HEK293 (cell line): ENCODE data around the gene UCK2.

ENCODE experiments used
- CTCF ChIP-seq: fragments of 450-650 bp; formaldehyde crosslinking; IDR thresholded peaks from 2 replicates; pipeline ENCODE4 v1.5.1; 2016; ENCODE audit warnings: missing biosample characterization, missing genetic modification characterization
- SP7 ChIP-seq: fragments of 450-650 bp; formaldehyde crosslinking; IDR thresholded peaks from 2 replicates; pipeline ENCODE4 v1.5.1; 2016; ENCODE audit warnings: missing biosample characterization, missing genetic modification characterization
- TCF7L2 ChIP-seq: IDR thresholded peaks from 2 replicates; pipeline ENCODE4 v1.6.1; 2011; ENCODE audit warnings: low read depth, mild to moderate bottlenecking, inconsistent platforms, low read length, moderate library complexity, borderline replicate concordance
- ZBTB7A ChIP-seq: fragments of 450-650 bp; formaldehyde crosslinking; IDR thresholded peaks from 2 replicates; pipeline ENCODE4 v1.5.1; 2016; ENCODE audit warnings: low read depth, missing biosample characterization, missing genetic modification characterization
- ZFP69B ChIP-seq: fragments of 450-650 bp; formaldehyde crosslinking; IDR thresholded peaks from 2 replicates; pipeline ENCODE4 v1.5.1; 2016; ENCODE audit warnings: missing biosample characterization, missing genetic modification characterization
- ZNF140 ChIP-seq: fragments of 450-650 bp; formaldehyde crosslinking; IDR thresholded peaks from 2 replicates; pipeline ENCODE4 v1.5.1; 2016; ENCODE audit warnings: missing biosample characterization, missing genetic modification characterization
- ZNF223 ChIP-seq: fragments of 450-650 bp; formaldehyde crosslinking; IDR thresholded peaks from 2 replicates; pipeline ENCODE4 v1.5.1; 2016; ENCODE audit warnings: missing biosample characterization, missing genetic modification characterization
- ZNF274 ChIP-seq, 2 experiments: fragments of 200-500 bp in 1 of 2; fragments of 450-650 bp in 1 of 2; sonication (Bioruptor generic) in 1 of 2; formaldehyde crosslinking in 1 of 2; IDR thresholded peaks; 2 replicates each; pipeline versions ENCODE4 v1.5.1 to v1.6.1; 2014 to 2016; ENCODE audit warnings: borderline replicate concordance in 1 of 2, inconsistent platforms in 1 of 2, low read length in 1 of 2, missing biosample characterization in 1 of 2, missing genetic modification characterization in 1 of 2
- ZNF362 ChIP-seq: fragments of 450-650 bp; formaldehyde crosslinking; IDR thresholded peaks from 2 replicates; pipeline ENCODE4 v1.5.1; 2016; ENCODE audit warnings: missing biosample characterization, missing genetic modification characterization
- ZNF518A ChIP-seq: fragments of 450-650 bp; formaldehyde crosslinking; conservative IDR thresholded peaks from 2 replicates; pipeline ENCODE4 v1.5.1; 2016; ENCODE audit warnings: low read depth, missing biosample characterization, missing genetic modification characterization
- ZNF747 ChIP-seq: fragments of 450-650 bp; formaldehyde crosslinking; IDR thresholded peaks from 2 replicates; pipeline ENCODE4 v1.5.1; 2016; ENCODE audit warnings: missing biosample characterization, missing genetic modification characterization
- ZNF837 ChIP-seq: fragments of 450-650 bp; formaldehyde crosslinking; IDR thresholded peaks from 2 replicates; pipeline ENCODE4 v1.5.1; 2016; ENCODE audit warnings: missing biosample characterization, missing genetic modification characterization
- TF ChIP-seq, protein P1 (sequence below): fragments of 450-650 bp; formaldehyde crosslinking; IDR thresholded peaks from 2 replicates; pipeline ENCODE4 v1.5.1; 2016; ENCODE audit warnings: missing biosample characterization, missing genetic modification characterization, low read depth

DNA sequence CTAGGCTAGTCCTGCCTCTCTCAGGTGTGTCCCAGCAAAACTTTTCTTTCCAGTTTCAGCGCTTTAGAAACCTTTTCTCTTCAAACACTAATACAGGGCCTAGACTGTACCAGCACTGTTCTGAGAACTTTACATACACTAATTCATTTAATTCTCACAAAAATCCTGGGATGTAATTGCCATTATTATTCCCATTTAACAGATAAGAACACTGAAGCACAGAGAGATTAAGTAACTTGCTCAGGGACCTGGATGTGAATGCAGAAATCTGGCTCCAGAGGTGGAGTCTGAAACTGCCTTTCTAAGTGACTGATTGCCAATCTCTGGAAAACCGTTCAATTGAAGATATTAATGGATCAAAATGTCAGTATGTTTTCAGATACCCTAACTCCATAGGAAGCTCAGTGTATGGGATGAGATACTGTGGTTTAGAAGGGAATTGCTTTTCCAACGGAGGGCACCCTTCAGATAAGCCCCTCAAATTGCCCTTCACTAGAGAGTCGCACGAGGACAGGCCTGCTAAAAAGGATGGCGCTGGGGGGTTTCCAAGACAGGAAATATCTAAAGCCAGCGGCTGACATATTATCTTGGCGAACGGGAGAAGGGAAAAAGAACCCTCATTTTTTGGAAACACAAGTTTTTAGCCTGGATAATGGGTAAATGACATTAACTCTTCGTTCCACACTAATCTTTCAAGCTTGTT is 698 bp upstream of the UCK2 start:
- TF ChIP-seq ZNF223 (tag by site-specific recombination) (no peak), ZNF837 (tag by site-specific recombination) (no peak), SP7 (tag by site-specific recombination) (no peak), ZFP69B (tag by site-specific recombination) (no peak), TCF7L2 (no peak), CTCF (tag by site-specific recombination) (no peak), ZNF362 (tag by site-specific recombination) (no peak), ZBTB7A (tag by site-specific recombination) (no peak), ZNF518A (no peak), ZNF274 (IDR thresholded peaks at IDR 0.05; ENCODE audit: low read length) (no peak), ZNF274 (tag by site-specific recombination; IDR thresholded peaks at IDR 0.05; ENCODE audit: borderline replicate concordance) (no peak), ZNF140 (tag by site-specific recombination) (no peak), ZNF747 (tag by site-specific recombination) (no peak)
- TF ChIP-seq, protein P1, sequence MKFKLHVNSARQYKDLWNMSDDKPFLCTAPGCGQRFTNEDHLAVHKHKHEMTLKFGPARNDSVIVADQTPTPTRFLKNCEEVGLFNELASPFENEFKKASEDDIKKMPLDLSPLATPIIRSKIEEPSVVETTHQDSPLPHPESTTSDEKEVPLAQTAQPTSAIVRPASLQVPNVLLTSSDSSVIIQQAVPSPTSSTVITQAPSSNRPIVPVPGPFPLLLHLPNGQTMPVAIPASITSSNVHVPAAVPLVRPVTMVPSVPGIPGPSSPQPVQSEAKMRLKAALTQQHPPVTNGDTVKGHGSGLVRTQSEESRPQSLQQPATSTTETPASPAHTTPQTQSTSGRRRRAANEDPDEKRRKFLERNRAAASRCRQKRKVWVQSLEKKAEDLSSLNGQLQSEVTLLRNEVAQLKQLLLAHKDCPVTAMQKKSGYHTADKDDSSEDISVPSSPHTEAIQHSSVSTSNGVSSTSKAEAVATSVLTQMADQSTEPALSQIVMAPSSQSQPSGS (tag by site-specific recombination) = no peak
